GM23248 (cell line): Measurements from ENCODE around the gene GPM6B.

Experiments
- EZH2 ChIP-seq: fragments of 200-600 bp; sonication (generic); IDR thresholded peaks from 2 replicates; pipeline ENCODE4 v1.6.1; 2018; ENCODE audit warnings: antibody characterized with exemption, mild to moderate bottlenecking; ENCODE audit not compliant: insufficient read depth, poor library complexity, severe bottlenecking
- EZH2phosphoT487 ChIP-seq: fragments of 200-600 bp; sonication (generic); IDR thresholded peaks from 2 replicates; pipeline ENCODE4 v1.6.1; 2018; ENCODE audit warnings: antibody characterized with exemption, moderate library complexity, mild to moderate bottlenecking, low read depth; ENCODE audit not compliant: insufficient read depth

DNA sequence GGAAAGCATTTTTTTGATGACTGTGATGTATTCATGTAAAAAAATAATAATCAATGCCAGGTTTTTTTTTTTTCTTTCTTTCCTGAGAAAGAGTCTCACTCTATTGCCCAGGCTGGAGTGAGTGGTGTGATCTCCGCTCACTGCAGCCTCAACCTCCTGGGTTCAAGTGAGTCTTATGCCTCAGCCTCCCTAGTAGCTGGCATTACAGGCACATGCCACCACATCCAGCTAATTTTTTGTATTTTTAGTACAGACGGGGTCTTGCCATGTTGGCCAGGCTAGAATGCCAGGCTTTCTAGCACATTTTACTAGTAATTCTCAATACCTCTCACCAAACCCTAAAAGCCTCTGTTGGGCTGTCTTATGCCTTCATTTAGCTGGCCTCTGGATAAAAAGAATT, 25.7 kb downstream of the GPM6B start:
- TF ChIP-seq EZH2 = no peak
- TF ChIP-seq EZH2phosphoT487 = no peak
